H1 (cell line): ENCODE data around the gene FGF6. TPM values are rescaled to one million over a fixed set of nuclear protein-coding genes. Genes with fewer than 3 reads are reported as not detected.

Experiments used
- GTF2F1 ChIP-seq: IDR thresholded peaks from 2 replicates; pipeline ENCODE4 v1.6.1; 2012; ENCODE audit warnings: low read depth, low read length, improper control_type of control experiment, borderline replicate concordance
- RBBP5 ChIP-seq: IDR thresholded peaks from 2 replicates; pipeline ENCODE4 v1.7.1; 2012; ENCODE audit warnings: low read depth, mild to moderate bottlenecking, inconsistent platforms, low read length, moderate library complexity, borderline replicate concordance
- polyA plus RNA-seq, 7 experiments: library from polyadenylated mRNA; depleted of rRNA in 3 of 7; stranded (reverse) in 5 of 7; unstranded in 2 of 7; fragments of >200 nt in 5 of 7; fragments of 200-250 nt in 2 of 7; gene quantifications; 1 replicate in 5 of 7; 2 replicates in 1 of 7; 4 replicates in 1 of 7; pipeline versions ENCODE4 v1.2.1 to v1.2.3, GENCODE V29; 2011 to 2013; ENCODE audit warnings: missing spikeins in 2 of 7, mixed read lengths in 2 of 7
- total RNA-seq: library from RNA; stranded (reverse); fragmentation: NEBNext Ultra II Directional; extraction: Animal tissue kit (Norgen Biotek cat#: 25700); gene quantifications from 2 replicates; pipeline ENCODE4 v1.2.1, GENCODE V29; 2021

The FGF6 gene
- total and polyA plus RNA-seq, 2 of the 8 experiments (the other 6 are each of a cell fraction or from before 2014, with no cell fraction given) = not detected

DNA sequence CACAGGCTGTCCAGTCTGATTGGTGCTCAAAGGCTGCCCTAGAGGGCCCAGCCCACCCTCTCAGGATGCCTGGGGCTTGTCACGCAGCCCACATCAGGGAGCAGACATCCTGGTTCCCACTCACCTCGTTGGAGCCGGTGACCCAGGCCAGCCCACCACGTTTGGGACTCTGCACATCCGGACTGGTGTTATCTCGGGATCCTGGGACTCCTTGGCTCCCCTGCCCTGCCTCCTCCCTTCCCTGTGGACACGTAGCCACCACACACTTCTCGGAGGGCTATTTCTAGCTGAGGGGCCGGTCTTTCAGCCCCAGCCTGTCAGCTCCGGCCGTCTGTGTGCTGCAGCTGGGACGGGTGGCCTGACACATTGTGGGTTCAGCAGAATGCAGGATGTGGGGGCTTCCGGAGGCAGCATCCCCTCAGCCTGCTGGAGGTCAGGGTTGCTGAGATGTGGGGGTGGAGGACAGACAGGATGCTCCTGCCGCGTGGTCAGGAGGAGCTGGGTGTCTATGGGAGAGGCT is 53.3 kb downstream of the FGF6 start (continued):
- TF ChIP-seq GTF2F1 (no peak), RBBP5 (no peak)
